ENCODE results near the gene IGFBPL1.

The IGFBPL1 gene

GRCh38 chr9:38435521-38435920 lies 11.3 kb upstream of the IGFBPL1 start:
- no peaks in the 10 kb centered on the region for H3K27me3 ChIP-seq (replicated peaks; ENCODE audit: insufficient read depth, low read length)

GRCh38 chr9:38434853-38435252 lies 10.6 kb upstream of the IGFBPL1 start:
- Histone ChIP-seq H3K27ac (ENCODE audit: low read length) (no peak overlapping the region), H4K20me1 (ENCODE audit: insufficient read depth, low read length) (no peaks in the 10 kb centered on the region), H3K4me1 (ENCODE audit: low read length) (no peaks in the 10 kb centered on the region), H3K4me2 (ENCODE audit: low read depth, low read length) (no peak overlapping the region), H2AFZ (ENCODE audit: low read length) (no peak overlapping the region), H3K27me3 (replicated peaks; ENCODE audit: insufficient read depth, low read length) (no peaks in the 10 kb centered on the region), H3K9me2 (replicated peaks; ENCODE audit: insufficient read depth, low read length) (no peaks in the 10 kb centered on the region), H3K9me3 (replicated peaks; ENCODE audit: insufficient read depth, low read length) (no peaks in the 10 kb centered on the region), H3F3A (ENCODE audit: insufficient read depth, low read length) (no peaks in the 10 kb centered on the region), H3K4me3 (ENCODE audit: low read length) (no peak overlapping the region), H3K36me3 (replicated peaks; ENCODE audit: insufficient read depth, low read length) (no peaks in the 10 kb centered on the region), H3K9ac (ENCODE audit: low read length) (no peak overlapping the region), H3K79me2 (ENCODE audit: low read length) (no peaks in the 10 kb centered on the region)
- TF ChIP-seq EZH2 (optimal IDR thresholded peaks at IDR 0.05; ENCODE audit: low read depth, low read length) (no peak), EZH2phosphoT487 (IDR thresholded peaks at IDR 0.05; ENCODE audit: low read length) (no peak), CTCF (IDR thresholded peaks at IDR 0.05; ENCODE audit: low read length) (no peak)
- no peak for DNase-seq

More at GRCh38 chr9:38435521-38435920, 11.3 kb upstream of the IGFBPL1 start:
- H3F3A ChIP-seq (ENCODE audit: insufficient read depth, low read length), result no peaks in the 10 kb centered on the region
- H4K20me1 ChIP-seq (ENCODE audit: insufficient read depth, low read length), result no peaks in the 10 kb centered on the region
- no peaks in the 10 kb centered on the region for H3K36me3 ChIP-seq (replicated peaks; ENCODE audit: insufficient read depth, low read length)
- H3K4me2 ChIP-seq (ENCODE audit: low read depth, low read length), result no peak overlapping the region
- TF ChIP-seq EZH2 (optimal IDR thresholded peaks at IDR 0.05; ENCODE audit: low read depth, low read length) (no peak), CTCF (IDR thresholded peaks at IDR 0.05; ENCODE audit: low read length) (no peak), EZH2phosphoT487 (IDR thresholded peaks at IDR 0.05; ENCODE audit: low read length) (no peak)
- no peak for DNase-seq
- H3K27ac ChIP-seq (ENCODE audit: low read length), result no peak overlapping the region
- no peaks in the 10 kb centered on the region for H3K79me2 ChIP-seq (ENCODE audit: low read length)
- H3K4me3 ChIP-seq (ENCODE audit: low read length), result no peak overlapping the region
- H3K4me1 ChIP-seq (ENCODE audit: low read length), result no peaks in the 10 kb centered on the region
- no peak overlapping the region for H2AFZ ChIP-seq (ENCODE audit: low read length)
- no peaks in the 10 kb centered on the region for H3K9me3 ChIP-seq (replicated peaks; ENCODE audit: insufficient read depth, low read length)
- H3K9ac ChIP-seq (ENCODE audit: low read length), result no peak overlapping the region
- H3K9me2 ChIP-seq (replicated peaks; ENCODE audit: insufficient read depth, low read length), result no peaks in the 10 kb centered on the region

GRCh38 chr9:38434365-38434764 lies 10.1 kb upstream of the IGFBPL1 start:
- Histone ChIP-seq H3K9ac (ENCODE audit: low read length) (no peak overlapping the region), H3F3A (ENCODE audit: insufficient read depth, low read length) (no peaks in the 10 kb centered on the region), H3K9me3 (replicated peaks; ENCODE audit: insufficient read depth, low read length) (no peaks in the 10 kb centered on the region), H3K4me2 (ENCODE audit: low read depth, low read length) (no peak overlapping the region), H3K27ac (ENCODE audit: low read length) (no peak overlapping the region), H3K27me3 (replicated peaks; ENCODE audit: insufficient read depth, low read length) (no peaks in the 10 kb centered on the region), H4K20me1 (ENCODE audit: insufficient read depth, low read length) (no peaks in the 10 kb centered on the region), H3K4me3 (ENCODE audit: low read length) (no peak overlapping the region), H3K79me2 (ENCODE audit: low read length) (no peaks in the 10 kb centered on the region), H3K4me1 (ENCODE audit: low read length) (no peaks in the 10 kb centered on the region), H2AFZ (ENCODE audit: low read length) (no peak overlapping the region), H3K36me3 (replicated peaks; ENCODE audit: insufficient read depth, low read length) (no peaks in the 10 kb centered on the region), H3K9me2 (replicated peaks; ENCODE audit: insufficient read depth, low read length) (no peaks in the 10 kb centered on the region)
- no peak for DNase-seq
- no peak for TF ChIP-seq EZH2 (optimal IDR thresholded peaks at IDR 0.05; ENCODE audit: low read depth, low read length)
- TF ChIP-seq EZH2phosphoT487 (IDR thresholded peaks at IDR 0.05; ENCODE audit: low read length), result no peak
- no peak for TF ChIP-seq CTCF (IDR thresholded peaks at IDR 0.05; ENCODE audit: low read length)

Data from MM.1S (cell line).